ENCODE data around the gene ARHGEF19. TPM values are rescaled to one million over a fixed set of nuclear protein-coding genes. Genes with fewer than 3 reads are reported as not detected.

The ARHGEF19 gene
- total and polyA plus RNA-seq, 2 of the 4 experiments (the other 2 are of a cell fraction) = 4.5 to 16.8 TPM

DNA sequence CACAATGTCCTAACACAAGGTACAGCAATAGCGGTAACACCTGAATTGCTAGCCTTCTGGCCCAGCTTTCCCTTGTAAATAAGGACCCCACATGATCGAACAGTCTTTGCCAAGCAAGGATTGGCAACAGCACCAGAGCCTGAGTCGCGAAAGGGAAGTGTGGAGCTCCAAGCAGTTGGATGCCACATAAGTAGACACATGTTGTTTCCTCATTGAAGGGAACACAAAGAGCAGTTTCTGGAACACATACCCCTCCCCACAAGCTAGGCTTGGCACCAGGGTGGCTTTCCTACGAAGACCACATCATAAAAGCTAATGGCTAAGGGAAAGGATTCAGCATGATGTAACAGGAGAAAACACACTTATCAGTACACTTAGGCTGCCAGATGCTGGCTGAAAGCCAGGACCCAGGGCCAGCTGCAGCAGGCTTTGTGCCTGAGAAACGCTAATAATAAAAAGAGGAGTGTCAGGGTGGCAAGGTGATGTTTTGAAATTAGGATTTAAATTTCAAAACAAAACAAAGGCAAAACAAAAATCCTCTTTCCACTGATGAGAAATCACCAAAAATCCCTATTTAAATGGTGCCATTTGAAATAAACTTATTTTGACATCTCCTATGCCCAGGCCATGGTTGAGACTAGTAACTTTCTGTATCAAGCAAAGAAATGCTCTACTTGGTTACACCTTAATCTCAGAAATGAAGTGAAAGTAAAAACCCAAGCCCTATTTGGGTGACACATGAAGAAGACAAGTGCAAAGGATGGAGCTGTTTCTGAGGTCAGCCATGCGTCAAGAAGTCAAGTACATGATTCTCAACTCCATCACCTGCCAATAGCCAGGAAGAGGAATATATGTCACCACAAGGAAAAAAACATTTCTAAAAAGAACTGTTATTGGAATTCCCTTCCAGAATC lies 36.4 kb upstream of the ARHGEF19 start:
- Histone ChIP-seq H3K9me1 (ENCODE audit: insufficient read depth, low read length) (peaks cover 20% of the 10 kb centered on the region), H2BK20ac (ENCODE audit: low read depth, low read length) (peak overlapping the region; percentile 45), H3K14ac (replicated peaks; ENCODE audit: low read depth, low read length) (peak overlapping the region; percentile 68), H2BK15ac (ENCODE audit: low read depth, low read length) (peak overlapping the region; percentile 58; the same call in 1 of the 3 replicates), H3K56ac (ENCODE audit: extremely low read depth, insufficient read depth, low read length) (no peak overlapping the region), H3K23ac (ENCODE audit: low read depth, low read length) (peak overlapping the region; percentile 91), H2AK9ac (replicated peaks; ENCODE audit: low read depth, low read length, poor library complexity) (peak overlapping the region; percentile 2), H4K91ac (ENCODE audit: insufficient read depth, low read depth, low read length) (peak overlapping the region; percentile 88), H3K9ac (ENCODE audit: low read depth, low read length) (peak overlapping the region; percentile 27; the same call in 1 of the 2 replicates), H3K4ac (ENCODE audit: low read depth, low read length) (peak overlapping the region; percentile 90), H3K18ac (ENCODE audit: low read depth, low read length) (peak overlapping the region; percentile 72), H4K20me1 (ENCODE audit: insufficient read depth, low read length) (peaks cover 8% of the 10 kb centered on the region; the same call in 1 of the 2 replicates), H3K79me1 (ENCODE audit: low read depth in 1 of 2, low read length in 2 of 2) (peaks cover 16 to 28% of the 10 kb centered on the region in 2 experiments), H2BK120ac (ENCODE audit: low read depth, low read length) (peak overlapping the region; percentile 82), H3K27ac (ENCODE audit: insufficient read depth, low read length) (peak overlapping the region; percentile 7; the same call in 1 of the 2 replicates), H3K4me2 (ENCODE audit: low read depth, low read length) (peak overlapping the region; percentile 24; the same call in 1 of the 2 replicates), H4K8ac (ENCODE audit: low read depth in 2 of 2, low read length in 2 of 2) (peak overlapping the region; percentile 26 to 84; a peak in 3 of 4 replicates), H3K27me3 (ENCODE audit: control insufficient read depth, insufficient read depth, low read length) (no peaks in the 10 kb centered on the region), H3K36me3 (ENCODE audit: control insufficient read depth, insufficient read depth, low read length) (peaks cover 24% of the 10 kb centered on the region), H2AK5ac (ENCODE audit: low read depth, low read length) (peak overlapping the region; percentile 91), H3K9me3 (ENCODE audit: control insufficient read depth, insufficient read depth, low read length) (no peaks in the 10 kb centered on the region), H3K4me3 (ENCODE audit: insufficient read depth, low read depth, low read length) (no peak overlapping the region), H2AFZ (replicated peaks; ENCODE audit: low read length, poor library complexity) (no peak overlapping the region), H2BK5ac (ENCODE audit: low read depth, low read length, poor library complexity, severe bottlenecking) (peak overlapping the region; percentile 4), H3K4me1 (ENCODE audit: control insufficient read depth, insufficient read depth, low read length) (peaks cover 17% of the 10 kb centered on the region), H4K5ac (ENCODE audit: low read depth, low read length) (peak overlapping the region; percentile 17; the same call in 1 of the 2 replicates)
- dilution Hi-C loops (cut with HindIII; ENCODE audit: low sequenced_read_pairs, unreplicated experiment) = no loop called here
- POLR2A ChIA-PET (ENCODE audit: unreplicated experiment) = no interaction called here
- no CpG with 5 or more reads among the region's 7 CpGs for WGBS, 2 experiments (ENCODE audit: extremely low coverage in 2 of 2, insufficient read length in 1 of 2)
- intact Hi-C loops (cut with micrococcal nuclease) = no loop called here
- ATAC-seq (ENCODE audit: low read depth) (peak; percentile 28), DNase-seq (peak; percentile 87)
- BruUV-seq (replicated peaks) = no TSS peak
- CTCF ChIA-PET = interaction anchor here (0.6 to 1.2 kb wide), 3 partner anchors 13 to 169 kb away, joined by 3 read pairs; partner anchors contain the start of gene CPLANE2
- TF ChIP-seq BHLHE40 (IDR thresholded peaks at IDR 0.05; ENCODE audit: low read depth, low read length) = no peak
- TF ChIP-seq FOS (IDR thresholded peaks at IDR 0.05; ENCODE audit: low read depth, low read length) = no peak
- no peak for TF ChIP-seq SMC3 (IDR thresholded peaks at IDR 0.05; ENCODE audit: low read depth, low read length)
- TF ChIP-seq RCOR1 (IDR thresholded peaks at IDR 0.05; ENCODE audit: insufficient replicate concordance, low read length) = no peak
- no peak for TF ChIP-seq MAZ (IDR thresholded peaks at IDR 0.05; ENCODE audit: borderline replicate concordance, low read depth, low read length)
- no peak for TF ChIP-seq POLR2A (IDR thresholded peaks at IDR 0.05; ENCODE audit: low read depth, low read length)
- TF ChIP-seq CHD1 (IDR thresholded peaks at IDR 0.05; ENCODE audit: low read depth, low read length) = no peak
- TF ChIP-seq, protein P1, sequence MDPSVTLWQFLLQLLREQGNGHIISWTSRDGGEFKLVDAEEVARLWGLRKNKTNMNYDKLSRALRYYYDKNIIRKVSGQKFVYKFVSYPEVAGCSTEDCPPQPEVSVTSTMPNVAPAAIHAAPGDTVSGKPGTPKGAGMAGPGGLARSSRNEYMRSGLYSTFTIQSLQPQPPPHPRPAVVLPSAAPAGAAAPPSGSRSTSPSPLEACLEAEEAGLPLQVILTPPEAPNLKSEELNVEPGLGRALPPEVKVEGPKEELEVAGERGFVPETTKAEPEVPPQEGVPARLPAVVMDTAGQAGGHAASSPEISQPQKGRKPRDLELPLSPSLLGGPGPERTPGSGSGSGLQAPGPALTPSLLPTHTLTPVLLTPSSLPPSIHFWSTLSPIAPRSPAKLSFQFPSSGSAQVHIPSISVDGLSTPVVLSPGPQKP (IDR thresholded peaks at IDR 0.05; ENCODE audit: borderline replicate concordance, low read depth, low read length) = no peak
- TF ChIP-seq NFE2L2 (IDR thresholded peaks at IDR 0.05; ENCODE audit: low read depth, low read length) = no peak
- TF ChIP-seq RFX5 (IDR thresholded peaks at IDR 0.05; ENCODE audit: low read depth, low read length) = no peak
- TF ChIP-seq MAFK (IDR thresholded peaks at IDR 0.05; ENCODE audit: low read depth, low read length) = no peak
- no peak for TF ChIP-seq CEBPB (IDR thresholded peaks at IDR 0.05; ENCODE audit: low read depth, low read length)
- TF ChIP-seq, protein P2, sequence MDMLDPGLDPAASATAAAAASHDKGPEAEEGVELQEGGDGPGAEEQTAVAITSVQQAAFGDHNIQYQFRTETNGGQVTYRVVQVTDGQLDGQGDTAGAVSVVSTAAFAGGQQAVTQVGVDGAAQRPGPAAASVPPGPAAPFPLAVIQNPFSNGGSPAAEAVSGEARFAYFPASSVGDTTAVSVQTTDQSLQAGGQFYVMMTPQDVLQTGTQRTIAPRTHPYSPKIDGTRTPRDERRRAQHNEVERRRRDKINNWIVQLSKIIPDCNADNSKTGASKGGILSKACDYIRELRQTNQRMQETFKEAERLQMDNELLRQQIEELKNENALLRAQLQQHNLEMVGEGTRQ (IDR thresholded peaks at IDR 0.05; ENCODE audit: low read depth, low read length) = no peak
- no peak for TF ChIP-seq RAD21 (IDR thresholded peaks at IDR 0.05; ENCODE audit: low read length)
- in situ Hi-C loops (cut with MboI; ENCODE audit: low sequenced_read_pairs) = no loop called here
